NT2/D1 (cell line): Measurements from ENCODE around the gene TMEM204.

Source experiments
- YY1 ChIP-seq: IDR thresholded peaks from 2 replicates; pipeline ENCODE4 v1.6.1; 2011; ENCODE audit not compliant: insufficient read length, insufficient read depth
- ZNF274 ChIP-seq: IDR thresholded peaks from 2 replicates; pipeline ENCODE4 v1.6.1; 2011; ENCODE audit warnings: mild to moderate bottlenecking, low read depth, low read length

GRCh38 chr16:1542533-1542932, 9.1 kb downstream of the TMEM204 start:
- no peak for TF ChIP-seq YY1
- no peak for TF ChIP-seq ZNF274
